ENCODE results near the gene KLHL3. TPM values are rescaled to one million over a fixed set of nuclear protein-coding genes. Genes with fewer than 3 reads are reported as not detected.

KLHL3 gene
- total RNA-seq, 1 experiment from 2014 or later = 16.9 TPM

- no peak for TF ChIP-seq CTCF (IDR thresholded peaks at IDR 0.05; ENCODE audit: unreplicated experiment)
- no peak overlapping the region for H3K27ac Mint-ChIP-seq (ENCODE audit: unreplicated experiment)
- H3K9me3 Mint-ChIP-seq (ENCODE audit: low read depth, unreplicated experiment) = no peaks in the 10 kb centered on the region
- intact Hi-C loops (cut with micrococcal nuclease; ENCODE audit: unreplicated experiment) = no loop called here
- H3K36me3 Mint-ChIP-seq (ENCODE audit: insufficient read depth, unreplicated experiment) = no peaks in the 10 kb centered on the region
- no peaks in the 10 kb centered on the region for H3K4me1 Mint-ChIP-seq (ENCODE audit: low read depth, unreplicated experiment)
- CTCF ChIA-PET = no interaction called here
- H3K4me3 Mint-ChIP-seq (ENCODE audit: low read depth, unreplicated experiment) = no peak overlapping the region
- H3K27me3 Mint-ChIP-seq (ENCODE audit: unreplicated experiment) = no peaks in the 10 kb centered on the region
- DNase-seq = no peak
- BruUV-seq (replicated peaks) = no TSS peak
These were observed 84.9 kb downstream of the KLHL3 start for GRCh38 chr5:137651022-137651421.

- Mint-ChIP-seq H3K36me3 (ENCODE audit: insufficient read depth, unreplicated experiment) (no peaks in the 10 kb centered on the region), H3K4me1 (ENCODE audit: low read depth, unreplicated experiment) (no peaks in the 10 kb centered on the region), H3K27me3 (ENCODE audit: unreplicated experiment) (no peaks in the 10 kb centered on the region), H3K27ac (ENCODE audit: unreplicated experiment) (no peak overlapping the region), H3K4me3 (ENCODE audit: low read depth, unreplicated experiment) (no peak overlapping the region), H3K9me3 (ENCODE audit: low read depth, unreplicated experiment) (no peaks in the 10 kb centered on the region)
- no peak for TF ChIP-seq CTCF (IDR thresholded peaks at IDR 0.05; ENCODE audit: unreplicated experiment)
- intact Hi-C loops (cut with micrococcal nuclease; ENCODE audit: unreplicated experiment) = no loop called here
- DNase-seq = no peak
- no TSS peak for BruUV-seq (replicated peaks)
- CTCF ChIA-PET = interaction anchor here (1.2 kb wide), 1 partner anchor 11 kb away, joined by 4 read pairs; no protein-coding TSS in a partner anchor
These were observed 86.5 kb downstream of the KLHL3 start for GRCh38 chr5:137649228-137649935.

GRCh38 chr5:137648361-137648760, 87.5 kb downstream of the KLHL3 start:
- CTCF ChIA-PET = interaction anchor here (0.6 to 1.3 kb wide), 3 partner anchors 12 to 94 kb away, joined by 3 to 4 read pairs (median 4); no protein-coding TSS in a partner anchor
- intact Hi-C loops (cut with micrococcal nuclease; ENCODE audit: unreplicated experiment) = no loop called here

GRCh38 chr5:137647401-137647800, 88.5 kb downstream of the KLHL3 start:
- H3K9me3 Mint-ChIP-seq (ENCODE audit: low read depth, unreplicated experiment) = no peaks in the 10 kb centered on the region
- intact Hi-C loops (cut with micrococcal nuclease; ENCODE audit: unreplicated experiment) = no loop called here
- no TSS peak for BruUV-seq (replicated peaks)
- H3K4me1 Mint-ChIP-seq (ENCODE audit: low read depth, unreplicated experiment) = no peaks in the 10 kb centered on the region
- no peak for TF ChIP-seq CTCF (IDR thresholded peaks at IDR 0.05; ENCODE audit: unreplicated experiment)
- DNase-seq = no peak
- no peaks in the 10 kb centered on the region for H3K27me3 Mint-ChIP-seq (ENCODE audit: unreplicated experiment)
- H3K27ac Mint-ChIP-seq (ENCODE audit: unreplicated experiment) = no peak overlapping the region
- no peak overlapping the region for H3K4me3 Mint-ChIP-seq (ENCODE audit: low read depth, unreplicated experiment)
- CTCF ChIA-PET = interaction anchor here (1.3 kb wide), 1 partner anchor 18 kb away, joined by 3 read pairs; no protein-coding TSS in a partner anchor
- no peaks in the 10 kb centered on the region for H3K36me3 Mint-ChIP-seq (ENCODE audit: insufficient read depth, unreplicated experiment)

More at GRCh38 chr5:137648361-137648760, 87.5 kb downstream of the KLHL3 start:
- Mint-ChIP-seq H3K27ac (ENCODE audit: unreplicated experiment) (no peak overlapping the region), H3K4me1 (ENCODE audit: low read depth, unreplicated experiment) (no peaks in the 10 kb centered on the region), H3K9me3 (ENCODE audit: low read depth, unreplicated experiment) (no peaks in the 10 kb centered on the region), H3K36me3 (ENCODE audit: insufficient read depth, unreplicated experiment) (no peaks in the 10 kb centered on the region), H3K27me3 (ENCODE audit: unreplicated experiment) (no peaks in the 10 kb centered on the region), H3K4me3 (ENCODE audit: low read depth, unreplicated experiment) (no peak overlapping the region)
- DNase-seq = no peak
- no TSS peak for BruUV-seq (replicated peaks)
- no peak for TF ChIP-seq CTCF (IDR thresholded peaks at IDR 0.05; ENCODE audit: unreplicated experiment)
